Suprapubic skin (tissue), 4 donors: ENCODE measurements around the gene ZNF747. TPM values are rescaled to one million over a fixed set of nuclear protein-coding genes. Genes with fewer than 3 reads are reported as not detected.

ENCODE experiments used
- DNase-seq, 2 donors: peaks; one replicate each; pipeline ENCODE4 v3.0.0-alpha.2; 2019; ENCODE audit warnings: low spot score in 2 of 2
- H3K27ac ChIP-seq: fragments of 200-600 bp; sonication (generic); one replicate; pipeline ENCODE4 v1.5.1; 2019
- H3K27me3 ChIP-seq: fragments of 200-600 bp; sonication (generic); one replicate; pipeline ENCODE4 v1.5.1; 2019
- H3K36me3 ChIP-seq: fragments of 200-600 bp; sonication (generic); one replicate; pipeline ENCODE4 v1.5.1; 2019
- H3K4me1 ChIP-seq: fragments of 200-600 bp; sonication (generic); one replicate; pipeline ENCODE4 v1.5.1; 2019
- H3K4me3 ChIP-seq: fragments of 200-600 bp; sonication (generic); one replicate; pipeline ENCODE4 v1.5.1; 2019; ENCODE audit warnings: mild to moderate bottlenecking
- H3K9me3 ChIP-seq: fragments of 200-600 bp; sonication (generic); one replicate; pipeline ENCODE4 v1.5.1; 2019
- EP300 ChIP-seq: sonication (generic); formaldehyde crosslinking; IDR thresholded peaks from one replicate; pipeline ENCODE4 v1.6.1; 2017; ENCODE audit warnings: antibody characterized with exemption
- POLR2A ChIP-seq, 2 donors: fragments of 450-650 bp; IDR thresholded peaks; one replicate each; pipeline ENCODE4 v1.6.1; 2017; ENCODE audit warnings: antibody characterized with exemption in 2 of 2, mild to moderate bottlenecking in 2 of 2, moderate library complexity in 2 of 2
- POLR2AphosphoS5 ChIP-seq, 3 donors: sonication (generic); formaldehyde crosslinking; IDR thresholded peaks; one replicate each; pipeline ENCODE4 v1.6.1; 2017; ENCODE audit warnings: antibody characterized with exemption in 3 of 3
- WGBS: methylation state at CpG from one replicate; pipeline ENCODE4 v1.1.5; 2018; 5-methylcytosine and 5-hydroxymethylcytosine counted together
- total RNA-seq, 4 donors: library from RNA; depleted of rRNA; stranded (reverse); fragments of >200 nt; gene quantifications; one replicate each; pipeline ENCODE4 v1.1.0, GENCODE V29; 2016
- TF ChIP-seq, protein P1 (sequence below), 2 donors: fragments of 200-600 bp in 1 of 2; fragments of 450-650 bp in 1 of 2; sonication (generic) in 1 of 2; IDR thresholded peaks; one replicate each; pipeline ENCODE4 v1.5.1; 2016 to 2019; ENCODE audit warnings: antibody characterized with exemption in 2 of 2, mild to moderate bottlenecking in 1 of 2, moderate library complexity in 1 of 2

The ZNF747 gene
- total RNA-seq, 4 donors from 2014 or later = 9.4 to 15.4 (median 11.5) TPM

GRCh38 chr16:30571445-30572322 is 37.0 kb upstream of the ZNF747 start, which contains the start of gene ZNF688:
TSS of gene ZNF688 (minus strand) at chr16:30571714. CDS start at chr16:30571629, 85 bp downstream.
- TF ChIP-seq, protein P1, sequence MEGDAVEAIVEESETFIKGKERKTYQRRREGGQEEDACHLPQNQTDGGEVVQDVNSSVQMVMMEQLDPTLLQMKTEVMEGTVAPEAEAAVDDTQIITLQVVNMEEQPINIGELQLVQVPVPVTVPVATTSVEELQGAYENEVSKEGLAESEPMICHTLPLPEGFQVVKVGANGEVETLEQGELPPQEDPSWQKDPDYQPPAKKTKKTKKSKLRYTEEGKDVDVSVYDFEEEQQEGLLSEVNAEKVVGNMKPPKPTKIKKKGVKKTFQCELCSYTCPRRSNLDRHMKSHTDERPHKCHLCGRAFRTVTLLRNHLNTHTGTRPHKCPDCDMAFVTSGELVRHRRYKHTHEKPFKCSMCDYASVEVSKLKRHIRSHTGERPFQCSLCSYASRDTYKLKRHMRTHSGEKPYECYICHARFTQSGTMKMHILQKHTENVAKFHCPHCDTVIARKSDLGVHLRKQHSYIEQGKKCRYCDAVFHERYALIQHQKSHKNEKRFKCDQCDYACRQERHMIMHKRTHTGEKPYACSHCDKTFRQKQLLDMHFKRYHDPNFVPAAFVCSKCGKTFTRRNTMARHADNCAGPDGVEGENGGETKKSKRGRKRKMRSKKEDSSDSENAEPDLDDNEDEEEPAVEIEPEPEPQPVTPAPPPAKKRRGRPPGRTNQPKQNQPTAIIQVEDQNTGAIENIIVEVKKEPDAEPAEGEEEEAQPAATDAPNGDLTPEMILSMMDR (IDR thresholded peaks at IDR 0.05) = no peak
- TF ChIP-seq POLR2A (IDR thresholded peaks at IDR 0.05) (peak in 1 of 2 donors; percentile 61), POLR2AphosphoS5 (IDR thresholded peaks at IDR 0.05) (peak; percentile 14 to 78 (median 77))
- Histone ChIP-seq H3K4me1 (peaks cover 37% of the 10 kb centered on the region), H3K27me3 (no peaks in the 10 kb centered on the region), H3K27ac (peak within 1 kb of the TSS; percentile 93), H3K9me3 (no peaks in the 10 kb centered on the region), H3K36me3 (peaks cover 3% of the 10 kb centered on the region), H3K4me3 (peak within 1 kb of the TSS; percentile 68)
- WGBS = 0% methylated on average over 37 of the region's 67 CpGs
- peak; percentile 96 to 97 for DNase-seq

DNA sequence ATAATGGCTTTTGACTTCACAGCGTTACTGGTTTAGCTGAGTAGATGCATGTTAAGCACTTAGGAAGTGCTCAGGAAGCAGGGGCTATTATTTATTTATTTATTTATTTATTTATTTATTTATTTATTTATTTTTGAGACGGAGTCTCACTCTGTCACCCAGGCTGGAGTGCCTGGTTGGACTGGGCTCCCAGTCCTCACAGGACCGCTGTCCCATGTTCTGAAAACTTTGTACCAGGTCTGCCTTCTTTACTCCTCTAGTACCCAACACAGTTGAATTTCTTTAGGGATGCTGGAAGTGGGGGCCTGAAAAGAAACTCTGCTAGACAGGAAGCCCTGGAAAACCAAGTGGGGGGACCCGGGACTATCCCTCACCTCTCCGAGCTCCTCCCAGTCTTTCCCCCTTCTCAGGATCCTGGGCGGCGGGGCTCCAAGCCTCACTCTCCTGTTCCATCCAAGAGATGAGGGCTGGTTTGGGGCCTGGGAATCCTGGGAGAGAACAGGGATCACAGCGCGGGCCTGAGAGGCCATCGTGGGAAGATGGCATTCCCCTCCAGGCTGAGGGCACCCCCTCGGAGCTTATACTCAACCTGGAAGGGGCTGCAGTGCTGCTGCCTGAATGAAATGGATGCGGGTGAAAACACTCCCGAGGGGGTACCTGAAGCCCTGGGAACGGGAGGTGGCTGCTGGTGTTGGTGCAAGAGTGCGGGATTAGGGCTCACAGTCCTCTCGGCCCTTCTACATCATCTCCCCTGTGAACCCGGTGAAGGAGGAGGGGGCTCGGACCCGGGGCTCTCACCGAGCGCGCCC is 36.2 kb upstream of the ZNF747 start:
- WGBS = 8% methylated on average over 16 of the region's 22 CpGs
- H3K4me3 ChIP-seq = peak overlapping the region; percentile 68
- no peaks in the 10 kb centered on the region for H3K36me3 ChIP-seq
- H3K9me3 ChIP-seq = no peaks in the 10 kb centered on the region
- DNase-seq = no peak
- TF ChIP-seq, protein P1 (IDR thresholded peaks at IDR 0.05) = no peak
- TF ChIP-seq EP300 (no peak), POLR2AphosphoS5 (IDR thresholded peaks at IDR 0.05) (no peak), POLR2A (IDR thresholded peaks at IDR 0.05) (no peak)
- peak overlapping the region; percentile 93 for H3K27ac ChIP-seq
- H3K4me1 ChIP-seq = peaks cover 37% of the 10 kb centered on the region
- no peaks in the 10 kb centered on the region for H3K27me3 ChIP-seq

GRCh38 chr16:30569746-30570635 is 35.3 kb upstream of the ZNF747 start:
- Histone ChIP-seq H3K4me3 (peak overlapping the region; percentile 68), H3K9me3 (no peaks in the 10 kb centered on the region), H3K36me3 (no peaks in the 10 kb centered on the region), H3K27me3 (no peaks in the 10 kb centered on the region), H3K4me1 (peaks cover 37% of the 10 kb centered on the region), H3K27ac (peak overlapping the region; percentile 24)
- WGBS = 88% methylated on average over 16 of the region's 44 CpGs
- TF ChIP-seq POLR2A (IDR thresholded peaks at IDR 0.05) (no peak), POLR2AphosphoS5 (IDR thresholded peaks at IDR 0.05) (no peak), EP300 (no peak)
- TF ChIP-seq, protein P1 (IDR thresholded peaks at IDR 0.05) = no peak
- no peak for DNase-seq

DNA sequence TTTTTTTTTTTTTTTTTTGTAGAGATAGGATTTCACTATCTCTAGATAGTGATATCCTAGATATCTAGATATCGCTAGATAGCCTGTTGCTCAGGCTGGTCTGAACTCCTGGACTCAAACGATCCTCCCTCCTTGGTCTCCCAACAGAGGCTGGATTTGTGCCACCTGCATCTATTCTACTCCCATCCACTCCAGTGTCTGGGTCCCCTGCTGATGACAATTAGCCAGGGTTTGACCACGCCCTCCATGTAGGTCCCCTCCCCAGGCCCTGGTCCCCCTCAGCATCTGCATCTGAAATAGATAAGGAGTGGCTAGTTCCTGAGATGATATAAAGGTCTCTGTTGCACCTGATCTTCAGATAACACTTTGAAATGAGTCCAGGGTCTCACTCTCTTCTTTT is 34.6 kb upstream of the ZNF747 start:
- 85% methylated on average over 3 of the region's 3 CpGs for WGBS
- no peak for DNase-seq
- H3K4me1 ChIP-seq = peaks cover 37% of the 10 kb centered on the region
- H3K36me3 ChIP-seq = no peaks in the 10 kb centered on the region
- no peaks in the 10 kb centered on the region for H3K27me3 ChIP-seq
- H3K27ac ChIP-seq = no peak overlapping the region
- no peaks in the 10 kb centered on the region for H3K9me3 ChIP-seq
- no peak overlapping the region for H3K4me3 ChIP-seq
- TF ChIP-seq, protein P1 (IDR thresholded peaks at IDR 0.05) = no peak
- TF ChIP-seq POLR2A (IDR thresholded peaks at IDR 0.05) = no peak
- no peak for TF ChIP-seq EP300
- TF ChIP-seq POLR2AphosphoS5 (IDR thresholded peaks at IDR 0.05) = no peak
